Adipose tissue (tissue), 3 donors: ENCODE results near the gene S100A7. TPM values are rescaled to one million over a fixed set of nuclear protein-coding genes. Genes with fewer than 3 reads are reported as not detected.
"Not testable (repeated sequence)": the region's sequence is repeated elsewhere in the genome, so short reads cannot be mapped to it uniquely, and the experiment has no call there.

Experiments used
- H3K27ac ChIP-seq: one replicate; pipeline ENCODE4 v1.5.1; 2013; ENCODE audit warnings: low read depth, low read length
- WGBS, 3 donors: extraction: QIAGEN DNeasy Blood & Tissue Kit; methylation state at CpG; one replicate each; pipeline ENCODE4 v1.1.7; 2013; 5-methylcytosine and 5-hydroxymethylcytosine counted together
- polyA plus RNA-seq, 3 donors: library from polyadenylated mRNA; stranded (reverse); fragments of 200-250 nt; gene quantifications; one replicate each; pipeline ENCODE4 v1.2.3, GENCODE V29; 2013
- donor health status: healthy with polysubstance abuse.
- donor health status: Bipolar disorder and iron deficiency.
- donor health status: healthy.

Gene S100A7
- polyA plus RNA-seq, 3 donors = 0.76 TPM; not detected in 2

- 81 to 99% (median 88%) methylated on average over 4 of the region's 4 CpGs for WGBS, 3 donors
- no peak overlapping the region for H3K27ac ChIP-seq
Measured at GRCh38 chr1:153437236-153437635, 23.2 kb downstream of the S100A7 start.

- H3K27ac ChIP-seq = no peak overlapping the region
- WGBS, 3 donors = 72 to 81% (median 80%) methylated on average over 11 of the region's 11 CpGs
Measured at GRCh38 chr1:153434746-153435455, 25.6 kb downstream of the S100A7 start.

GRCh38 chr1:153432874-153433681, 27.4 kb downstream of the S100A7 start:
- WGBS, 3 donors = 64 to 69% (median 67%) methylated on average over 9 of the region's 9 CpGs
- H3K27ac ChIP-seq = no peak overlapping the region

- H3K27ac ChIP-seq = no peak overlapping the region
- 56 to 76% (median 67%) methylated on average over 4 of the region's 4 CpGs for WGBS, 3 donors
Measured at GRCh38 chr1:153431928-153432327, 28.5 kb downstream of the S100A7 start.

GRCh38 chr1:153431427-153431826, 29.0 kb downstream of the S100A7 start:
- 62 to 82% (median 81%) methylated on average over 3 of the region's 3 CpGs for WGBS, 3 donors
- no peak overlapping the region for H3K27ac ChIP-seq

- H3K27ac ChIP-seq = no peak overlapping the region
- 80 to 87% (median 86%) methylated on average over 17 of the region's 17 CpGs for WGBS, 3 donors
Measured at GRCh38 chr1:153431002-153431401, 29.4 kb downstream of the S100A7 start.

- no peak overlapping the region for H3K27ac ChIP-seq
- WGBS, 3 donors = 73 to 83% (median 79%) methylated on average over 3 of the region's 3 CpGs
Measured at GRCh38 chr1:153430561-153430960, 29.9 kb downstream of the S100A7 start.

GRCh38 chr1:153430166-153430553, 30.3 kb downstream of the S100A7 start:
- no peak overlapping the region for H3K27ac ChIP-seq
- 57 to 89% (median 83%) methylated on average over 2 of the region's 2 CpGs for WGBS, 3 donors

GRCh38 chr1:153429266-153430165, 30.9 kb downstream of the S100A7 start:
- WGBS, 3 donors = 63 to 75% (median 74%) methylated on average over 7 of the region's 7 CpGs
- H3K27ac ChIP-seq = no peak overlapping the region

GRCh38 chr1:153428791-153429190, 31.7 kb downstream of the S100A7 start:
- WGBS, 3 donors = 33 to 56% (median 54%) methylated on average over 6 of the region's 6 CpGs
- no peak overlapping the region for H3K27ac ChIP-seq

- H3K27ac ChIP-seq = no peak overlapping the region
- WGBS, 3 donors = 65 to 80% (median 80%) methylated on average over 12 of the region's 12 CpGs
Measured at GRCh38 chr1:153428073-153428638, 32.3 kb downstream of the S100A7 start.

GRCh38 chr1:153426809-153427208, 33.6 kb downstream of the S100A7 start:
- H3K27ac ChIP-seq = no peak overlapping the region
- 22 to 38% (median 36%) methylated on average over 1 of the region's 1 CpG for WGBS, 3 donors

- WGBS, 3 donors = 4 to 7% (median 6%) methylated on average over 6 of the region's 6 CpGs
- H3K27ac ChIP-seq = no peak overlapping the region
Measured at GRCh38 chr1:153422450-153423068, 37.9 kb downstream of the S100A7 start.

- WGBS, 3 donors = 62 to 73% (median 68%) methylated on average over 2 of the region's 2 CpGs
- H3K27ac ChIP-seq = no peak overlapping the region
Measured at GRCh38 chr1:153420306-153420705, 40.1 kb downstream of the S100A7 start.

GRCh38 chr1:153419436-153419793, 41.0 kb downstream of the S100A7 start:
- not testable (repeated sequence) for H3K27ac ChIP-seq
- 39 to 59% (median 56%) methylated on average over 2 of the region's 2 CpGs for WGBS, 3 donors

GRCh38 chr1:153418758-153419435, 41.6 kb downstream of the S100A7 start:
- 55 to 67% (median 64%) methylated on average over 7 of the region's 7 CpGs for WGBS, 3 donors
- H3K27ac ChIP-seq = not testable (repeated sequence)

- WGBS, 3 donors = 68 to 76% (median 75%) methylated on average over 12 of the region's 12 CpGs
- H3K27ac ChIP-seq = no peak overlapping the region
Measured at GRCh38 chr1:153417136-153417888, 43.1 kb downstream of the S100A7 start.
